ENCODE measurements around the gene VPS4A. TPM values are rescaled to one million over a fixed set of nuclear protein-coding genes. Genes with fewer than 3 reads are reported as not detected.

The VPS4A gene
- total and polyA plus RNA-seq, 10 of the 15 experiments (the other 5 are each of a cell fraction or from before 2014, with no cell fraction given): 5.2 to 36.3 (median 21.4) TPM

GRCh38 chr16:69277413-69277812 is 33.7 kb upstream of the VPS4A start:
- H3K9ac ChIP-seq (ENCODE audit: control insufficient read depth, insufficient read depth, low read length): no peak overlapping the region
- ATAC-seq (no peak), FAIRE-seq (no peak), DNase-seq (ENCODE audit: low read depth, low spot score) (no peak)
- no peaks in the 10 kb centered on the region for H3K4me1 ChIP-seq (ENCODE audit: control insufficient read depth, insufficient read depth, low read length)
- intact Hi-C loops (cut with micrococcal nuclease; ENCODE audit: unreplicated experiment): no loop called here
- TF ChIP-seq BCL11A (IDR thresholded peaks at IDR 0.05; ENCODE audit: low read depth, low read length): no peak
- TF ChIP-seq, protein P1, sequence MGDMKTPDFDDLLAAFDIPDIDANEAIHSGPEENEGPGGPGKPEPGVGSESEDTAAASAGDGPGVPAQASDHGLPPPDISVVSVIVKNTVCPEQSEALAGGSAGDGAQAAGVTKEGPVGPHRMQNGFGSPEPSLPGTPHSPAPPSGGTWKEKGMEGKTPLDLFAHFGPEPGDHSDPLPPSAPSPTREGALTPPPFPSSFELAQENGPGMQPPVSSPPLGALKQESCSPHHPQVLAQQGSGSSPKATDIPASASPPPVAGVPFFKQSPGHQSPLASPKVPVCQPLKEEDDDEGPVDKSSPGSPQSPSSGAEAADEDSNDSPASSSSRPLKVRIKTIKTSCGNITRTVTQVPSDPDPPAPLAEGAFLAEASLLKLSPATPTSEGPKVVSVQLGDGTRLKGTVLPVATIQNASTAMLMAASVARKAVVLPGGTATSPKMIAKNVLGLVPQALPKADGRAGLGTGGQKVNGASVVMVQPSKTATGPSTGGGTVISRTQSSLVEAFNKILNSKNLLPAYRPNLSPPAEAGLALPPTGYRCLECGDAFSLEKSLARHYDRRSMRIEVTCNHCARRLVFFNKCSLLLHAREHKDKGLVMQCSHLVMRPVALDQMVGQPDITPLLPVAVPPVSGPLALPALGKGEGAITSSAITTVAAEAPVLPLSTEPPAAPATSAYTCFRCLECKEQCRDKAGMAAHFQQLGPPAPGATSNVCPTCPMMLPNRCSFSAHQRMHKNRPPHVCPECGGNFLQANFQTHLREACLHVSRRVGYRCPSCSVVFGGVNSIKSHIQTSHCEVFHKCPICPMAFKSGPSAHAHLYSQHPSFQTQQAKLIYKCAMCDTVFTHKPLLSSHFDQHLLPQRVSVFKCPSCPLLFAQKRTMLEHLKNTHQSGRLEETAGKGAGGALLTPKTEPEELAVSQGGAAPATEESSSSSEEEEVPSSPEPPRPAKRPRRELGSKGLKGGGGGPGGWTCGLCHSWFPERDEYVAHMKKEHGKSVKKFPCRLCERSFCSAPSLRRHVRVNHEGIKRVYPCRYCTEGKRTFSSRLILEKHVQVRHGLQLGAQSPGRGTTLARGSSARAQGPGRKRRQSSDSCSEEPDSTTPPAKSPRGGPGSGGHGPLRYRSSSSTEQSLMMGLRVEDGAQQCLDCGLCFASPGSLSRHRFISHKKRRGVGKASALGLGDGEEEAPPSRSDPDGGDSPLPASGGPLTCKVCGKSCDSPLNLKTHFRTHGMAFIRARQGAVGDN (IDR thresholded peaks at IDR 0.05): no peak
- no peak for TF ChIP-seq LARP7 (IDR thresholded peaks at IDR 0.05)
- no peak for TF ChIP-seq IRF3 (IDR thresholded peaks at IDR 0.05)
- no peak for TF ChIP-seq TARDBP (IDR thresholded peaks at IDR 0.05; ENCODE audit: borderline replicate concordance)
- no peak for TF ChIP-seq E4F1 (IDR thresholded peaks at IDR 0.05; ENCODE audit: borderline replicate concordance, partially characterized antibody)
- TF ChIP-seq NFYA (IDR thresholded peaks at IDR 0.05; ENCODE audit: borderline replicate concordance, low read depth, low read length): no peak
- no peak overlapping the region for H3K4me2 ChIP-seq (ENCODE audit: control insufficient read depth, insufficient read depth)
- 100% methylated on average over 1 of the region's 1 CpG for WGBS (ENCODE audit: insufficient coverage, insufficient replicate concordance, low lambda C conversion rate, missing lambda C conversion rate)
- H3K36me3 ChIP-seq (ENCODE audit: control insufficient read depth in 2 of 2, insufficient read depth in 2 of 2, low read length in 1 of 2): peaks cover 0 to 5% of the 10 kb centered on the region in 2 experiments; a peak in 1 of 4 replicates
- SMC1A ChIA-PET (ENCODE audit: uncharacterized antibody, unreplicated experiment): interaction anchor here (1.1 to 1.5 kb wide), 3 partner anchors 9 to 477 kb away, joined by 3 to 6 read pairs (median 4); partner anchors contain the start of gene NOB1
- H3K4me3 ChIP-seq: no peak overlapping the region
- H3K79me2 ChIP-seq (ENCODE audit: control insufficient read depth, insufficient read depth, low read length): no peaks in the 10 kb centered on the region
- no peaks in the 10 kb centered on the region for H3K27me3 ChIP-seq (replicated peaks in 1 of 2; ENCODE audit: control insufficient read depth in 2 of 2, insufficient read depth in 2 of 2, low read length in 1 of 2)
- H2AFZ ChIP-seq (ENCODE audit: control insufficient read depth, low read depth, low read length): no peak overlapping the region
- in situ Hi-C loops (cut with MboI): no loop called here
- RAD21 ChIA-PET (ENCODE audit: unreplicated experiment): no interaction called here
- BruUV-seq (replicated peaks): no TSS peak
- CTCF ChIA-PET: interaction anchor here (3.3 kb wide), 2 partner anchors 11 to 126 kb away, joined by 16 to 19 read pairs; no protein-coding TSS in a partner anchor
- no peak overlapping the region for H3K27ac ChIP-seq (ENCODE audit: control insufficient read depth, insufficient read depth)
- H3K9me3 ChIP-seq (replicated peaks; ENCODE audit: control insufficient read depth, insufficient read depth, low read length): no peaks in the 10 kb centered on the region
- no peaks in the 10 kb centered on the region for H4K20me1 ChIP-seq (ENCODE audit: control insufficient read depth, insufficient read depth)
- POLR2A ChIA-PET: interaction anchor here (0.5 to 0.6 kb wide), 2 partner anchors 101 to 166 kb away, joined by 3 read pairs; no protein-coding TSS in a partner anchor

All from GM12878 (cell line).